ENCODE data around the gene PEF1. TPM values are rescaled to one million over a fixed set of nuclear protein-coding genes. Genes with fewer than 3 reads are reported as not detected.

The PEF1 gene
- total RNA-seq, 4 donors from 2014 or later: 61.5 to 101 (median 92.9) TPM

- Histone ChIP-seq H3K9me3 (no peaks in the 10 kb centered on the region), H3K4me1 (peaks cover 58 to 79% (median 72%) of the 10 kb centered on the region in 4 donors), H3K27me3 (no peaks in the 10 kb centered on the region), H3K4me3 (no peak overlapping the region), H3K27ac (replicated peaks in 1 of 4) (no peak overlapping the region), H3K36me3 (peaks cover 4 to 11% (median 9%) of the 10 kb centered on the region in 4 donors)
- WGBS: 69% methylated on average over 5 of the region's 5 CpGs
- intact Hi-C loops (cut with DNase I): no loop called here
- TF ChIP-seq POLR2AphosphoS5 (IDR thresholded peaks at IDR 0.05) (no peak), CTCF (IDR thresholded peaks at IDR 0.05) (no peak), EP300 (IDR thresholded peaks at IDR 0.05) (no peak), POLR2A (IDR thresholded peaks at IDR 0.05; ENCODE audit: low read depth) (no peak)
- no peak for DNase-seq (ENCODE audit: extremely low spot score)
Observed at GRCh38 chr1:31639543-31639942, 5.1 kb downstream of the PEF1 start.

GRCh38 chr1:31637915-31638673 is 6.6 kb downstream of the PEF1 start:
- H3K27me3 ChIP-seq: no peaks in the 10 kb centered on the region
- peaks cover 46 to 73% (median 64%) of the 10 kb centered on the region in 4 donors for H3K4me1 ChIP-seq
- H3K9me3 ChIP-seq: no peaks in the 10 kb centered on the region
- no peak overlapping the region for H3K4me3 ChIP-seq
- no peak for DNase-seq (ENCODE audit: extremely low spot score)
- H3K36me3 ChIP-seq: peaks cover 13 to 24% (median 20%) of the 10 kb centered on the region in 4 donors
- no peak for TF ChIP-seq EP300 (IDR thresholded peaks at IDR 0.05)
- TF ChIP-seq POLR2AphosphoS5 (IDR thresholded peaks at IDR 0.05): no peak
- no peak for TF ChIP-seq POLR2A (IDR thresholded peaks at IDR 0.05; ENCODE audit: low read depth)
- 62% methylated on average over 5 of the region's 5 CpGs for WGBS
- intact Hi-C loops (cut with DNase I): no loop called here
- H3K27ac ChIP-seq (replicated peaks in 1 of 4): no peak overlapping the region

GRCh38 chr1:31633117-31633516 is 11.6 kb downstream of the PEF1 start:
- Histone ChIP-seq H3K4me3 (no peak overlapping the region), H3K4me1 (peaks cover 5 to 66% (median 22%) of the 10 kb centered on the region in 4 donors), H3K36me3 (peaks cover 57 to 74% (median 70%) of the 10 kb centered on the region in 4 donors), H3K9me3 (no peaks in the 10 kb centered on the region), H3K27ac (replicated peaks in 1 of 4) (no peak overlapping the region), H3K27me3 (no peaks in the 10 kb centered on the region)
- intact Hi-C loops (cut with DNase I): no loop called here
- DNase-seq (ENCODE audit: extremely low spot score): no peak
- WGBS: 88% methylated on average over 1 of the region's 4 CpGs
- TF ChIP-seq POLR2AphosphoS5 (IDR thresholded peaks at IDR 0.05) (no peak), EP300 (IDR thresholded peaks at IDR 0.05) (no peak), CTCF (IDR thresholded peaks at IDR 0.05) (peak in 1 of 3 experiments; percentile 41), POLR2A (IDR thresholded peaks at IDR 0.05; ENCODE audit: low read depth) (no peak)

GRCh38 chr1:31632649-31633048 is 12.0 kb downstream of the PEF1 start:
- 100% methylated on average over 3 of the region's 3 CpGs for WGBS
- peaks cover 57 to 79% (median 74%) of the 10 kb centered on the region in 4 donors for H3K36me3 ChIP-seq
- no peaks in the 10 kb centered on the region for H3K27me3 ChIP-seq

More at GRCh38 chr1:31632649-31633048, 12.0 kb downstream of the PEF1 start:
- Histone ChIP-seq H3K27ac (replicated peaks in 1 of 4) (no peak overlapping the region), H3K4me1 (peaks cover 10 to 66% (median 22%) of the 10 kb centered on the region in 4 donors), H3K4me3 (no peak overlapping the region), H3K9me3 (no peaks in the 10 kb centered on the region)
- DNase-seq (ENCODE audit: extremely low spot score): no peak
- TF ChIP-seq POLR2A (IDR thresholded peaks at IDR 0.05; ENCODE audit: low read depth) (no peak), CTCF (IDR thresholded peaks at IDR 0.05) (no peak), EP300 (IDR thresholded peaks at IDR 0.05) (no peak), POLR2AphosphoS5 (IDR thresholded peaks at IDR 0.05) (no peak)
- intact Hi-C loops (cut with DNase I): no loop called here
